GM19240 (cell line): ENCODE data around the gene VPS45.
"Not testable (repeated sequence)": the region's sequence is repeated elsewhere in the genome, so short reads cannot be mapped to it uniquely, and the experiment has no call there.

Source experiments
- DNase-seq: peaks from one replicate; pipeline ENCODE4 v3.0.0; 2011; ENCODE audit warnings: low spot score; ENCODE audit not compliant: insufficient read length

Gene VPS45

GRCh38 chr1:150159550-150159949 is 92.0 kb downstream of the VPS45 start:
- no peak for DNase-seq

GRCh38 chr1:150160964-150161621 is 93.5 kb downstream of the VPS45 start:
- DNase-seq: no peak

- DNase-seq: no peak
These were observed 94.4 kb downstream of the VPS45 start for GRCh38 chr1:150161747-150162581.

- DNase-seq: no peak
These were observed 94.9 kb downstream of the VPS45 start for GRCh38 chr1:150162582-150162861.

GRCh38 chr1:150162862-150163706 is 95.5 kb downstream of the VPS45 start:
- DNase-seq: peak; percentile 52

- no peak for DNase-seq
These were observed 96.6 kb downstream of the VPS45 start for GRCh38 chr1:150164224-150164623.

GRCh38 chr1:150164779-150165178 is 97.2 kb downstream of the VPS45 start:
- DNase-seq: no peak

- DNase-seq: no peak
These were observed 98.3 kb downstream of the VPS45 start for GRCh38 chr1:150165622-150166612.

- no peak for DNase-seq
These were observed 101.5 kb downstream of the VPS45 start for GRCh38 chr1:150168960-150169601.

GRCh38 chr1:150171801-150172200 is 104.2 kb downstream of the VPS45 start:
- no peak for DNase-seq

GRCh38 chr1:150173141-150173585 is 105.6 kb downstream of the VPS45 start:
- DNase-seq: no peak

GRCh38 chr1:150176593-150176992 is 109.0 kb downstream of the VPS45 start:
- no peak for DNase-seq

GRCh38 chr1:150178548-150178947 is 111.0 kb downstream of the VPS45 start:
- no peak for DNase-seq

GRCh38 chr1:150179867-150180266 is 112.3 kb downstream of the VPS45 start:
- no peak for DNase-seq

GRCh38 chr1:150180474-150180873 is 112.9 kb downstream of the VPS45 start:
- no peak for DNase-seq

GRCh38 chr1:150182247-150182646 is 114.7 kb downstream of the VPS45 start:
- no peak for DNase-seq

GRCh38 chr1:150183061-150183460 is 115.5 kb downstream of the VPS45 start:
- no peak for DNase-seq

GRCh38 chr1:150185481-150185880 is 117.9 kb downstream of the VPS45 start:
- no peak for DNase-seq

GRCh38 chr1:150186438-150186788 is 118.8 kb downstream of the VPS45 start:
- DNase-seq: not testable (repeated sequence)

- DNase-seq: no peak
These were observed 119.4 kb downstream of the VPS45 start for GRCh38 chr1:150186789-150187559.
